Measurements from ENCODE around the gene ATOSA. TPM values are rescaled to one million over a fixed set of nuclear protein-coding genes. Genes with fewer than 3 reads are reported as not detected.
A peak's percentile ranks its signal among the peaks of the same experiment; 100 is the strongest.

The ATOSA gene
- total RNA-seq, 5 donors from 2014 or later (not counting 1 experiment from before 2014, with no cell fraction given), result 88.2 to 121 (median 96.1) TPM

- no peak overlapping the region for H3K4me3 Mint-ChIP-seq
Observed at GRCh38 chr15:52710050-52710707, 31.0 kb upstream of the ATOSA start.

GRCh38 chr15:52709187-52709981 lies 30.2 kb upstream of the ATOSA start:
- H3K4me3 Mint-ChIP-seq, result peak overlapping the region in 1 of 3 donors; percentile 66
- DNase-seq, result peak in 1 of 35 experiments; percentile 5
- H3K27me3 ChIP-seq (replicated peaks in 1 of 2; ENCODE audit: control insufficient read depth in 2 of 2, extremely low read depth in 1 of 2, insufficient read depth in 2 of 2, low read length in 1 of 2), result no peaks in the 10 kb centered on the region
- no peak for ATAC-seq (replicated peaks in 1 of 4)
- WGBS (ENCODE audit: insufficient coverage), result 86% methylated on average over 6 of the region's 10 CpGs
- H3K27ac ChIP-seq (ENCODE audit: low read length), result no peak overlapping the region
- no peak overlapping the region for H3K4me3 ChIP-seq (ENCODE audit: control insufficient read depth in 1 of 2, extremely low read depth in 1 of 2, low read length in 1 of 2)
- ChIA-PET CTCF (interaction anchor here in 1 of 2 donors (0.5 to 0.8 kb wide), 2 partner anchors 51 to 353 kb away, joined by 3 to 5 read pairs; no protein-coding TSS in a partner anchor), POLR2A (interaction anchor here (0.5 to 0.6 kb wide), 2 partner anchors 64 to 468 kb away, joined by 3 to 7 read pairs; no protein-coding TSS in a partner anchor)
- H3K27ac Mint-ChIP-seq, result no peak overlapping the region
- no peaks in the 10 kb centered on the region for H3K9me3 ChIP-seq
- no peaks in the 10 kb centered on the region for H3K4me1 ChIP-seq (ENCODE audit: control insufficient read depth in 1 of 2, extremely low read depth in 1 of 2, insufficient read depth in 2 of 2, low read length in 2 of 2)
- H3K27me3 Mint-ChIP-seq, result no peaks in the 10 kb centered on the region
- H3K36me3 ChIP-seq (ENCODE audit: control insufficient read depth in 2 of 2, extremely low read depth in 1 of 2, insufficient read depth in 1 of 2, low read length in 1 of 2), result no peaks in the 10 kb centered on the region
- no peaks in the 10 kb centered on the region for H3K36me3 Mint-ChIP-seq
- no peaks in the 10 kb centered on the region for H3K4me1 Mint-ChIP-seq
- no peaks in the 10 kb centered on the region for H3K9me3 Mint-ChIP-seq

More at GRCh38 chr15:52710050-52710707, 31.0 kb upstream of the ATOSA start:
- no peaks in the 10 kb centered on the region for H3K27me3 ChIP-seq (replicated peaks in 1 of 2; ENCODE audit: control insufficient read depth in 2 of 2, extremely low read depth in 1 of 2, insufficient read depth in 2 of 2, low read length in 1 of 2)
- no peaks in the 10 kb centered on the region for H3K4me1 ChIP-seq (ENCODE audit: control insufficient read depth in 1 of 2, extremely low read depth in 1 of 2, insufficient read depth in 2 of 2, low read length in 2 of 2)
- ChIA-PET POLR2A (interaction anchor here (0.5 to 0.6 kb wide), 2 partner anchors 65 to 469 kb away, joined by 3 to 7 read pairs; no protein-coding TSS in a partner anchor), CTCF (interaction anchor here in 1 of 2 donors (0.7 to 0.8 kb wide), 2 partner anchors 20 to 51 kb away, joined by 3 read pairs; no protein-coding TSS in a partner anchor)
- H3K27ac ChIP-seq (ENCODE audit: low read length), result no peak overlapping the region
- WGBS (ENCODE audit: insufficient coverage), result 91% methylated on average over 1 of the region's 1 CpG
- no peak overlapping the region for H3K27ac Mint-ChIP-seq
- no peaks in the 10 kb centered on the region for H3K9me3 Mint-ChIP-seq
- no peak for DNase-seq
- no peaks in the 10 kb centered on the region for H3K27me3 Mint-ChIP-seq
- H3K4me1 Mint-ChIP-seq, result no peaks in the 10 kb centered on the region
- H3K4me3 ChIP-seq (ENCODE audit: control insufficient read depth in 1 of 2, extremely low read depth in 1 of 2, low read length in 1 of 2), result no peak overlapping the region
- no peaks in the 10 kb centered on the region for H3K36me3 Mint-ChIP-seq
- no peak for ATAC-seq (replicated peaks in 1 of 4)
- no peaks in the 10 kb centered on the region for H3K9me3 ChIP-seq
- H3K36me3 ChIP-seq (ENCODE audit: control insufficient read depth in 2 of 2, extremely low read depth in 1 of 2, insufficient read depth in 1 of 2, low read length in 1 of 2), result no peaks in the 10 kb centered on the region

- Mint-ChIP-seq H3K4me3 (no peak overlapping the region), H3K9me3 (no peaks in the 10 kb centered on the region), H3K27ac (no peak overlapping the region), H3K27me3 (peaks cover 0 to 5% of the 10 kb centered on the region in 2 donors), H3K36me3 (no peaks in the 10 kb centered on the region), H3K4me1 (no peaks in the 10 kb centered on the region)
- no peak overlapping the region for H3K27ac ChIP-seq (ENCODE audit: low read length)
- CTCF ChIA-PET, result no interaction called here
- H3K27me3 ChIP-seq (replicated peaks in 1 of 2; ENCODE audit: control insufficient read depth in 2 of 2, extremely low read depth in 1 of 2, insufficient read depth in 2 of 2, low read length in 1 of 2), result peaks cover 0 to under 1% of the 10 kb centered on the region in 2 experiments
- no peaks in the 10 kb centered on the region for H3K36me3 ChIP-seq (ENCODE audit: control insufficient read depth in 2 of 2, extremely low read depth in 1 of 2, insufficient read depth in 1 of 2, low read length in 1 of 2)
- no CpG with 5 or more reads among the region's 1 CpG for WGBS (ENCODE audit: insufficient coverage)
- no peak overlapping the region for H3K4me3 ChIP-seq (ENCODE audit: control insufficient read depth in 1 of 2, extremely low read depth in 1 of 2, low read length in 1 of 2)
- H3K4me1 ChIP-seq (ENCODE audit: control insufficient read depth in 1 of 2, extremely low read depth in 1 of 2, insufficient read depth in 2 of 2, low read length in 2 of 2), result no peaks in the 10 kb centered on the region
- DNase-seq (no peak), ATAC-seq (replicated peaks in 1 of 4) (no peak)
- no peaks in the 10 kb centered on the region for H3K9me3 ChIP-seq
- POLR2A ChIA-PET, result no interaction called here
Observed at GRCh38 chr15:52706091-52706490, 26.9 kb upstream of the ATOSA start.

GRCh38 chr15:52702390-52702789 lies 23.2 kb upstream of the ATOSA start:
- ATAC-seq (replicated peaks in 1 of 4) (no peak), DNase-seq (no peak)
- H3K4me3 Mint-ChIP-seq, result no peak overlapping the region
- Histone ChIP-seq H3K9me3 (no peaks in the 10 kb centered on the region), H3K4me3 (ENCODE audit: control insufficient read depth in 1 of 2, extremely low read depth in 1 of 2, low read length in 1 of 2) (no peak overlapping the region), H3K27me3 (replicated peaks in 1 of 2; ENCODE audit: control insufficient read depth in 2 of 2, extremely low read depth in 1 of 2, insufficient read depth in 2 of 2, low read length in 1 of 2) (peaks cover 0 to 2% of the 10 kb centered on the region in 2 experiments), H3K4me1 (ENCODE audit: control insufficient read depth in 1 of 2, extremely low read depth in 1 of 2, insufficient read depth in 2 of 2, low read length in 2 of 2) (peaks cover 0 to 2% of the 10 kb centered on the region in 2 experiments), H3K27ac (ENCODE audit: low read length) (no peak overlapping the region), H3K36me3 (ENCODE audit: control insufficient read depth in 2 of 2, extremely low read depth in 1 of 2, insufficient read depth in 1 of 2, low read length in 1 of 2) (no peaks in the 10 kb centered on the region)
- H3K9me3 Mint-ChIP-seq, result no peaks in the 10 kb centered on the region
- H3K27me3 Mint-ChIP-seq, result peaks cover 2 to 5% of the 10 kb centered on the region in 2 donors
- ChIA-PET CTCF (interaction anchor here in 1 of 2 donors (0.6 kb wide), 1 partner anchor 21 kb away, joined by 6 read pairs; no protein-coding TSS in a partner anchor), POLR2A (no interaction called here)
- H3K4me1 Mint-ChIP-seq, result no peaks in the 10 kb centered on the region
- no peaks in the 10 kb centered on the region for H3K36me3 Mint-ChIP-seq
- no CpG with 5 or more reads among the region's 1 CpG for WGBS (ENCODE audit: insufficient coverage)
- no peak overlapping the region for H3K27ac Mint-ChIP-seq

GRCh38 chr15:52699457-52699856 lies 20.3 kb upstream of the ATOSA start:
- peaks cover 0 to 2% of the 10 kb centered on the region in 2 experiments for H3K4me1 ChIP-seq (ENCODE audit: control insufficient read depth in 1 of 2, extremely low read depth in 1 of 2, insufficient read depth in 2 of 2, low read length in 2 of 2)
- no peaks in the 10 kb centered on the region for H3K9me3 ChIP-seq
- ATAC-seq (replicated peaks in 1 of 4), result peak in 1 of 4 experiments; percentile 17
- peaks cover 7 to 10% of the 10 kb centered on the region in 2 donors for H3K27me3 Mint-ChIP-seq
- H3K36me3 Mint-ChIP-seq, result no peaks in the 10 kb centered on the region
- no peaks in the 10 kb centered on the region for H3K36me3 ChIP-seq (ENCODE audit: control insufficient read depth in 2 of 2, extremely low read depth in 1 of 2, insufficient read depth in 1 of 2, low read length in 1 of 2)
- no peaks in the 10 kb centered on the region for H3K9me3 Mint-ChIP-seq
- no peaks in the 10 kb centered on the region for H3K4me1 Mint-ChIP-seq
- no peak overlapping the region for H3K27ac ChIP-seq (ENCODE audit: low read length)
- H3K27ac Mint-ChIP-seq, result no peak overlapping the region
- POLR2A ChIA-PET, result no interaction called here
- H3K27me3 ChIP-seq (replicated peaks in 1 of 2; ENCODE audit: control insufficient read depth in 2 of 2, extremely low read depth in 1 of 2, insufficient read depth in 2 of 2, low read length in 1 of 2), result peaks cover 0 to 2% of the 10 kb centered on the region in 2 experiments
- no peak overlapping the region for H3K4me3 ChIP-seq (ENCODE audit: control insufficient read depth in 1 of 2, extremely low read depth in 1 of 2, low read length in 1 of 2)
- WGBS (ENCODE audit: insufficient coverage), result 83% methylated on average over 1 of the region's 3 CpGs
- CTCF ChIA-PET, result no interaction called here
- no peak for DNase-seq
- H3K4me3 Mint-ChIP-seq, result no peak overlapping the region

GRCh38 chr15:52698514-52698913 lies 19.3 kb upstream of the ATOSA start:
- Mint-ChIP-seq H3K27ac (no peak overlapping the region), H3K27me3 (peaks cover 8 to 10% of the 10 kb centered on the region in 2 donors), H3K4me3 (no peak overlapping the region), H3K4me1 (no peaks in the 10 kb centered on the region), H3K36me3 (no peaks in the 10 kb centered on the region), H3K9me3 (no peaks in the 10 kb centered on the region)
- no peak for ATAC-seq (replicated peaks in 1 of 4)
- ChIA-PET CTCF (no interaction called here), POLR2A (no interaction called here)
- Histone ChIP-seq H3K9me3 (no peaks in the 10 kb centered on the region), H3K27me3 (replicated peaks in 1 of 2; ENCODE audit: control insufficient read depth in 2 of 2, extremely low read depth in 1 of 2, insufficient read depth in 2 of 2, low read length in 1 of 2) (peaks cover 0 to 2% of the 10 kb centered on the region in 2 experiments), H3K4me1 (ENCODE audit: control insufficient read depth in 1 of 2, extremely low read depth in 1 of 2, insufficient read depth in 2 of 2, low read length in 2 of 2) (peaks cover 0 to 2% of the 10 kb centered on the region in 2 experiments), H3K27ac (ENCODE audit: low read length) (no peak overlapping the region), H3K36me3 (ENCODE audit: control insufficient read depth in 2 of 2, extremely low read depth in 1 of 2, insufficient read depth in 1 of 2, low read length in 1 of 2) (no peaks in the 10 kb centered on the region), H3K4me3 (ENCODE audit: control insufficient read depth in 1 of 2, extremely low read depth in 1 of 2, low read length in 1 of 2) (no peak overlapping the region)
- WGBS (ENCODE audit: insufficient coverage), result no CpG with 5 or more reads among the region's 1 CpG
- no peak for DNase-seq

All from T-cell (primary cell).